Amniotic stem cell (primary cell): Measurements from ENCODE around the gene ARL4C.

Experiments
- DNase-seq: peaks from one replicate; lab custom pipeline; 2025; lab: John Stamatoyannopoulos, UW

ARL4C gene

GRCh38 chr2:234500394-234501006, 3.6 kb upstream of the ARL4C start:
- peak; percentile 44 for DNase-seq

- DNase-seq, result no peak
Measured at GRCh38 chr2:234497594-234498235, 834 bp upstream of the ARL4C start.

- no peak for DNase-seq
Measured at GRCh38 chr2:234496055-234496834, 636 bp downstream of the ARL4C start.

GRCh38 chr2:234495251-234496054, 1.4 kb downstream of the ARL4C start:
- no peak for DNase-seq

- DNase-seq, result no peak
Measured at GRCh38 chr2:234494361-234495250, 2.3 kb downstream of the ARL4C start.

- DNase-seq, result no peak
Measured at GRCh38 chr2:234493796-234494195, 3.1 kb downstream of the ARL4C start.

- DNase-seq, result no peak
Measured at GRCh38 chr2:234492717-234493485, 4.0 kb downstream of the ARL4C start.

- DNase-seq, result no peak
Measured at GRCh38 chr2:234491897-234492296, 5.0 kb downstream of the ARL4C start.

GRCh38 chr2:234491281-234491680, 5.6 kb downstream of the ARL4C start:
- DNase-seq, result no peak

- DNase-seq, result no peak
Measured at GRCh38 chr2:234490271-234491091, 6.4 kb downstream of the ARL4C start.

- DNase-seq, result no peak
Measured at GRCh38 chr2:234488913-234489451, 7.9 kb downstream of the ARL4C start.

GRCh38 chr2:234488486-234488885, 8.4 kb downstream of the ARL4C start:
- DNase-seq, result no peak

GRCh38 chr2:234487356-234487755, 9.5 kb downstream of the ARL4C start:
- no peak for DNase-seq

- DNase-seq, result no peak
Measured at GRCh38 chr2:234483568-234484251, 13.2 kb downstream of the ARL4C start.

- no peak for DNase-seq
Measured at GRCh38 chr2:234481301-234481700, 15.6 kb downstream of the ARL4C start.

- no peak for DNase-seq
Measured at GRCh38 chr2:234480337-234480736, 16.5 kb downstream of the ARL4C start.

GRCh38 chr2:234479465-234479864, 17.4 kb downstream of the ARL4C start:
- no peak for DNase-seq

GRCh38 chr2:234478121-234478858, 18.6 kb downstream of the ARL4C start:
- DNase-seq, result no peak
